Stimulated activated CD8-positive, alpha-beta memory T cell treated with anti-CD3 and anti-CD28 coated beads, Interleukin-2, amount 100 ng/mL, for 1 hour (primary cell): ENCODE results near the gene AGAP1.

Experiments
- DNase-seq, 2 donors: peaks; one replicate each; pipeline ENCODE4 v3.0.0-alpha.2; 2020; ENCODE audit warnings: low read depth in 2 of 2

Gene AGAP1

GRCh38 chr2:235569837-235570236 lies 76.0 kb downstream of the AGAP1 start:
- no peak for DNase-seq

- no peak for DNase-seq
Observed at GRCh38 chr2:235570256-235570655, 76.4 kb downstream of the AGAP1 start.

- DNase-seq: no peak
Observed at GRCh38 chr2:235570966-235571692, 77.3 kb downstream of the AGAP1 start.

- DNase-seq: no peak
Observed at GRCh38 chr2:235572592-235572991, 78.7 kb downstream of the AGAP1 start.

- DNase-seq: no peak
Observed at GRCh38 chr2:235573331-235574221, 79.7 kb downstream of the AGAP1 start.

- no peak for DNase-seq
Observed at GRCh38 chr2:235575431-235575830, 81.6 kb downstream of the AGAP1 start.

DNA sequence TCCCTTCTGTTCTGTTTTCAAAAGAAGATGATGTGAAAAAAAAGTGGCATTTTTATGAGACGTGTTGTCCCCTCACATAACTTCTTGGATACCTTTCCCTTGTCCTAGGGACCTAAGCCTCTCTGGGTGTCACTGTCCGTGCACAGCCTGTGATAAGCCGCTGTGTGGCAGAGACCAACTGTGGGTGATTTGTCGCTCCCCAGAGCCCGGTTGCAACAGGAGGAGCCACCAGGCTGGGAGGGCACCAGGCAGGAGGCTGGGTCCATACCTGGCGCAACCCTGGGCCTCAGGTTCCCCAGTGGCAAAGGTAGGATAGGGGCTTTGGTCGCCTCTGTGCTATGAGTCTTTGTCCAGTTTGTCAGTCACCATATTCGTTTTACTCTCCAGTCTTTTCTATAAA lies 82.1 kb downstream of the AGAP1 start:
- no peak for DNase-seq

DNA sequence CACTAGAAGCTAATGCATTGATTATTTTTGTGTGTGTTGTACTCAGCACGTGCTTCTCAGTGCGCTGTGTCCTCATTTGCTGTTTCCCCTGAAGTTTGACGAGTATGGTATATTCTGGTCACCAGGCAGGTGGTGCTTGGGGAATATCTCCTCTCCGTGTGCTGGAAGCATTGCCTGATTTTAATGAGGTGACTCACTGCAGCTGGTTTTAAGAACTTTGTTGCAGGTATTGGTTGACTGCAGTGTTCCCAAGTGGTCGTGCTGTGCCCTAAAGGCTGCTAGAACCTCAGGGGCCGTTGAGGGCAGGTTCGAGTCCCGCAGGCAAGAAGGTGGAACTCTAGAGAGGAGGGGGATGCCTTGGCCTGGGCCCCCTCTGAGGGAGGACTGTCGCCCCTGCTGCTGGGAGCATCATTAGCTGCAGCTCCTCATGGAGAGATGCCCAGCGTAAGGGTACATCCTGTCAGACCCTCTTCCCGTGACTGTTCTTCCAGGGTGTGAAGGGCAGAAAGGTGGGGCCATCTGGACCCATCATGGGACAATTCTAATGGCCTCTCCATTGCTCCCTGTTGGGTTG lies 82.6 kb downstream of the AGAP1 start:
- DNase-seq: no peak

DNA sequence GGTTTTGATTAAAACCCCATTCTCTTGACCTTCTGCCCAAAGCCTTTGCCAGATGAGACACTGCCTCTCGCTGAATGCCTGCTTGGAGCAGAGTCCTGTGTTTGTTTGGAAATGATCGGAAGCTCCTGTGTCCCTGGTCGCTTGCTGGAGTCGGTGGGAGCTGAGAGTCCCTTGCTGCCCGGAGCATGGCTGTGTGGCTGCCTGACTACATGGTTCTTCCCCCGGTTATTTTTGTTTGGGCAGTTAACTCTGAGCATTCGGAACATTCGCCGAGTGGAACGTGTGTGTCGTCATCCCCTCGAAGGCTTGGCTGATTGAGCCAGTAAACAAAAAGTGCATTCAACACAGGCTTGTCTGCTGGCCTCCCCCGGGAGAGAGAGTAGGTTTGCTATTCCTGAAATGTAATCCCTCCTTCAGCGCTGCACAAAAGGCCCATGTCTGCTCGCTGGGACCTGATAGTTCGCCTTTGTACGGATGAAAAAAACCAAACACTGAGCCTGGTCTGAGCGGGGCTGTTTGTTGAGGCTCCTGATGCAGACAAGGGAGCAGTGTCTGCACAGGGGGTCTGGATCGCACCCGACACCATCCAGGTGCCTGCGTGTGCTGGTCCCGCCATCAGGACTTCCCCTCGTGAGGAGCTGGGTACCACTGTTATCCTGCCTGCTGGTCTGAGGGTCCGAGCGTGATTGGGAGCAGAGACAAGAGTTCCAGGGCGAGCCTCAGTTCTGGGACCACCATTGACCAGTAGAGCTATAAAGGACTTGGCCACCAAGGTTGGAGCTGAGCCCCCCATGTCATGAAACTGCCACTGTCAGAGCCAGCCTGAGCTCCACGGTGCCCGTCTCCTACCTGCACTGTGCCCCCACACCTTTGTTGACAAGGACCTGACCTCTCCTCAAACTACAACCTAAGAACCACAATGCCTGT lies 83.8 kb downstream of the AGAP1 start:
- DNase-seq: no peak

- no peak for DNase-seq
Observed at GRCh38 chr2:235579128-235579527, 85.3 kb downstream of the AGAP1 start.

- DNase-seq: no peak
Observed at GRCh38 chr2:235580426-235581157, 86.7 kb downstream of the AGAP1 start.

- DNase-seq: no peak
Observed at GRCh38 chr2:235582081-235582686, 88.3 kb downstream of the AGAP1 start.

DNA sequence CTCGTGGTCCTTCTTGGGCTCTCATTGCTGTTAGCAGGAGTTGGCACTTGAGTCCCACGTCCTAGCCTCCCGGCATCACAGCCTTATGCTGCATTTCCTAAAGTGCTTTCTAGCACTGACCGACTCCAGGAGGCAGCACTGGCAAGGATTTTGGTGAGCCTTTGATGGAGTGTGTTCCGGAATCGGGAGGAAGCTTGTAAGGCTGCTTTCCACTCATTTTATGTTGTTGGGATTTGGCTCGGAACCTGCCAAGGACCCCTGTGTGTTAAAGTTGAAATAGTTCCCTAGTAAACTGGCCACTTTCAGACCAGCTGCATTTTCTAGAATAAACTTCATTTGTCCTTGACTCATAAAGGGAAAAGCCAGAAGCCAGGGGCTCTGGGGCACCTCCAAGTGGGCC lies 88.9 kb downstream of the AGAP1 start:
- no peak for DNase-seq

DNA sequence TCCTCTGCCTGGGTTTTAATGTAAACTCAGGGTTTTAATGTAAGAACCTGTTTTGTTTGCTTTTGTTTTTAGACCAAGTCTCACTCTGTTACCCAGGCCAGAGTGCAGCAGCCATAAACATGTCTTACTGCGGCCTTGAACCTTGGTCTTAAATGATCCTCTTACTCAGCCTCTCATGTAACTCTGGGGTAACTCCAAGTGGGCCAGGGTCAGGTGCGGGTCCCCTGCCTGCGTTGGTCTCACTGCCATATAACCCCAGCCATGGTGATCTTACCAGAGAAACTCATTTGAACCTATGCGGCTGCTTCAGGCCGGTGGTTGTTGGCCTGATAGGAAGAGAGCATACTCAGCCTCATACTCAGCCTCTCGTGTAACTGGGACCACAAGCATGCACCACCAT lies 89.3 kb downstream of the AGAP1 start:
- no peak for DNase-seq

- DNase-seq: no peak
Observed at GRCh38 chr2:235583925-235584637, 90.2 kb downstream of the AGAP1 start.

GRCh38 chr2:235584638-235585007 lies 90.8 kb downstream of the AGAP1 start:
- no peak for DNase-seq

GRCh38 chr2:235587202-235587601 lies 93.4 kb downstream of the AGAP1 start:
- no peak for DNase-seq

DNA sequence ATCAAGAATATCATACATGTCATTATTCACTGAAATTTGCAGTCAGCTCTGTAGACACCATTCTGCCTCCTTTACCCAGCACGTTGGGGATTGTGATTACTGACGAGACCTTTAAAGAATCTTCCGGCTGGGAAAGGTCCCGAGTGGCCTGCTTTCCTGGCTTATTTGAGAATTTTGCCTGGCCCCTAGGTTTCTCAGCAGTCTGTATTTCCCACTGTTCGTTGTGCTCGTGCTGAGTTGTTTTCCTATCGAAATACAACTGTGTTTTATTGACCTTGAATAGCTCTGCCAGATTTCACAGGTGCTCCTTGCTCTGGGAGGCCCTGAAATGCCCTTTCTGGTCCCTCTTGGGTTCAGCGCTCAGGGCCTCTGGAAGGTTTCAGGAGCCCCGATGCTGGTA lies 94.9 kb downstream of the AGAP1 start:
- no peak for DNase-seq

DNA sequence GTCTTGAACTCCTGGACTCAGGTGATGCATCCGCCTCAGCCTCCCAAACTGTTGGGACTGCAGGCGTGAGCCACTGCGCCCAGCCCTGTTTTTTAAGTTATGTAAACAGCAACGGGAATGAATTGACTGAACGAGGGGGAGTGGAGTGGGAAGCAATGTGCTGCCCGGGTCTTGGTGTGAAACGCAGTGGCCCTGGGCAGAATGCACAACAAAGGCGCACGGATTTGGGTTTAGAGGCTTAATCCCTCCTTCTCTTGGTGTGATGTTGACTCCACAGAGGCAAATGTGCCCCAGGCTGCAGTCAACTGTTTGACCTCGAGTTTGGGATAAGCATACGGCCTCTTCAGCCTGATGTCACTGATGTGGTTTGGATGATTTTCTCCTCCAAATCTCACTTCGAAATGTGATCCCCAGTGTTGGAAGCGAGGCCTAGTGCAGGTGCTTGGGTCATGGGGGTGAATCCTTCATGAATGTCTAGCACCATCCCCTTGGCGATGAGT lies 97.4 kb downstream of the AGAP1 start:
- DNase-seq: no peak

DNA sequence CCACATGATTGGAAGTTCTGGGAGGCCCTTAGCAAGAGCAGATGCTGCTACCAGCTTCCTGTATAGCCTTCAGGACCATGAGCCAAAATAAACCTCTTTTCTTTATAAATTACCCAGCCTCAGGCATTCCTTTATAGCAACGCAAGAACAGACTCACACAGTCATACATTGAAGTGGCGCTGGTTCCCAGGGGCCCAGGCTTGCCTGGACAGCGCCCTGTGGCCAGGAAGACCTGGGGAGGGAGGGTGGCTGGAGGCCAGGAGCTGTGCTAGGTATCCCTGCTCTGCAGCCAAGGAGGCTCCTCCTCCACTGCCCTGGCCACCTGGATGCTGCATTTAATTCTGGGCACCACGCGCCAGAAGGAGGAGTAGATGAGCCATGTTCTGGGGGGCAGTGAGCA lies 98.1 kb downstream of the AGAP1 start:
- no peak for DNase-seq
